Measurements from ENCODE around the gene CEMP1.
A peak's percentile ranks its signal among the peaks of the same experiment; 100 is the strongest.

The CEMP1 gene

GRCh38 chr16:2482708-2483534, 48.3 kb downstream of the CEMP1 start:
- no peak for DNase-seq (ENCODE audit: low spot score)
- TF ChIP-seq, protein P1, sequence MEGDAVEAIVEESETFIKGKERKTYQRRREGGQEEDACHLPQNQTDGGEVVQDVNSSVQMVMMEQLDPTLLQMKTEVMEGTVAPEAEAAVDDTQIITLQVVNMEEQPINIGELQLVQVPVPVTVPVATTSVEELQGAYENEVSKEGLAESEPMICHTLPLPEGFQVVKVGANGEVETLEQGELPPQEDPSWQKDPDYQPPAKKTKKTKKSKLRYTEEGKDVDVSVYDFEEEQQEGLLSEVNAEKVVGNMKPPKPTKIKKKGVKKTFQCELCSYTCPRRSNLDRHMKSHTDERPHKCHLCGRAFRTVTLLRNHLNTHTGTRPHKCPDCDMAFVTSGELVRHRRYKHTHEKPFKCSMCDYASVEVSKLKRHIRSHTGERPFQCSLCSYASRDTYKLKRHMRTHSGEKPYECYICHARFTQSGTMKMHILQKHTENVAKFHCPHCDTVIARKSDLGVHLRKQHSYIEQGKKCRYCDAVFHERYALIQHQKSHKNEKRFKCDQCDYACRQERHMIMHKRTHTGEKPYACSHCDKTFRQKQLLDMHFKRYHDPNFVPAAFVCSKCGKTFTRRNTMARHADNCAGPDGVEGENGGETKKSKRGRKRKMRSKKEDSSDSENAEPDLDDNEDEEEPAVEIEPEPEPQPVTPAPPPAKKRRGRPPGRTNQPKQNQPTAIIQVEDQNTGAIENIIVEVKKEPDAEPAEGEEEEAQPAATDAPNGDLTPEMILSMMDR (conservative IDR thresholded peaks at IDR 0.05; ENCODE audit: low read depth) = no peak

GRCh38 chr16:2482249-2482648, 49.0 kb downstream of the CEMP1 start:
- ChIA-PET CTCF (no interaction called here), POLR2A (ENCODE audit: low non-redundant PET) (no interaction called here)
- DNase-seq (ENCODE audit: low spot score) = no peak
- TF ChIP-seq, protein P1 (conservative IDR thresholded peaks at IDR 0.05; ENCODE audit: low read depth) = no peak
- H3K27ac ChIP-seq = peak overlapping the region; percentile 50

More at GRCh38 chr16:2482708-2483534, 48.3 kb downstream of the CEMP1 start:
- ChIA-PET CTCF (interaction anchor here (1.3 kb wide), 1 partner anchor 18 kb away, joined by 8 read pairs; no protein-coding TSS in a partner anchor), POLR2A (ENCODE audit: low non-redundant PET) (interaction anchor here (0.6 kb wide), 1 partner anchor 538 kb away, joined by 7 read pairs; no protein-coding TSS in a partner anchor)
- peak overlapping the region; percentile 50 for H3K27ac ChIP-seq

GRCh38 chr16:2481676-2482075, 49.5 kb downstream of the CEMP1 start:
- POLR2A ChIA-PET (ENCODE audit: low non-redundant PET) = no interaction called here
- TF ChIP-seq, protein P1 (conservative IDR thresholded peaks at IDR 0.05; ENCODE audit: low read depth) = no peak
- H3K27ac ChIP-seq = peak overlapping the region; percentile 19
- DNase-seq (ENCODE audit: low spot score) = no peak
- CTCF ChIA-PET = no interaction called here

DNA sequence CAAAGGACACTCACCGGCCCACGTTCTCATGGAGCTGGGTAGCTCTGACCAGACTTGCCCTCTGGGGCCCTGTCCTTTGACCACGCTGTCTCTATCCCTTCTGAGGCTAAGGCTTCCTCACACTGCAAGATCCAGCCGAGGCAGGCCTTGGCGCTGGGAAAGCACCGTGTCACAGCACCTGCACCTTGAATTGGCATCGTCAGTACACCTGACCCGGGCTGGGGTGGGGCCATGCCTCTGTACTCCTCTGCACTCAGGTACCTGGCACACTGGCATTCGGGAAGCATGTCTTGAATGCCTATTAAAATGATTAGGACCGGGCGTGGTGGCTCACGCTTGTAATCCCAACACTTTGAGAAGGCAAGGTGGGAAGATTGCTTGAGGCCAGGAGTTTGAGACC, 50.3 kb downstream of the CEMP1 start:
- peak overlapping the region; percentile 3; the same call in 1 of the 2 replicates for H3K27ac ChIP-seq
- ChIA-PET POLR2A (ENCODE audit: low non-redundant PET) (no interaction called here), CTCF (no interaction called here)
- TF ChIP-seq, protein P1 (conservative IDR thresholded peaks at IDR 0.05; ENCODE audit: low read depth) = no peak
- DNase-seq (ENCODE audit: low spot score) = no peak

Measured in RWPE1 (cell line).